GM18868 (cell line): Measurements from ENCODE around the gene LAMA2.

Experiments used
- ATAC-seq: cut with Tn5 transposase; IDR thresholded peaks from one replicate; pipeline ENCODE4 v1.9.1; 2021; ENCODE audit warnings: mild to moderate bottlenecking, moderate library complexity; ENCODE audit not compliant: unreplicated experiment

LAMA2 gene

GRCh38 chr6:129416337-129416990, 533.5 kb downstream of the LAMA2 start:
- ATAC-seq: no peak

- ATAC-seq: no peak
Measured at GRCh38 chr6:129417416-129418086, 534.6 kb downstream of the LAMA2 start.

- ATAC-seq: no peak
Measured at GRCh38 chr6:129419324-129419723, 536.4 kb downstream of the LAMA2 start.

- no peak for ATAC-seq
Measured at GRCh38 chr6:129426343-129426742, 543.4 kb downstream of the LAMA2 start.

GRCh38 chr6:129429956-129430355, 547.0 kb downstream of the LAMA2 start:
- ATAC-seq: no peak

GRCh38 chr6:129432738-129433137, 549.8 kb downstream of the LAMA2 start:
- ATAC-seq: peak; percentile 63

- no peak for ATAC-seq
Measured at GRCh38 chr6:129434091-129434490, 551.2 kb downstream of the LAMA2 start.

- ATAC-seq: no peak
Measured at GRCh38 chr6:129440691-129441090, 557.8 kb downstream of the LAMA2 start.

- ATAC-seq: no peak
Measured at GRCh38 chr6:129444683-129445082, 561.7 kb downstream of the LAMA2 start.

- ATAC-seq: no peak
Measured at GRCh38 chr6:129446272-129447197, 563.6 kb downstream of the LAMA2 start.

GRCh38 chr6:129447198-129447565, 564.2 kb downstream of the LAMA2 start:
- no peak for ATAC-seq

- peak; percentile 99 for ATAC-seq
Measured at GRCh38 chr6:129448965-129449364, 566.0 kb downstream of the LAMA2 start.

- ATAC-seq: no peak
Measured at GRCh38 chr6:129451187-129451586, 568.2 kb downstream of the LAMA2 start.

- ATAC-seq: no peak
Measured at GRCh38 chr6:129453073-129453472, 570.1 kb downstream of the LAMA2 start.

GRCh38 chr6:129454488-129454887, 571.5 kb downstream of the LAMA2 start:
- ATAC-seq: no peak

- no peak for ATAC-seq
Measured at GRCh38 chr6:129455126-129455769, 572.3 kb downstream of the LAMA2 start.

- no peak for ATAC-seq
Measured at GRCh38 chr6:129460221-129460620, 577.3 kb downstream of the LAMA2 start.

GRCh38 chr6:129469070-129469662, 586.2 kb downstream of the LAMA2 start:
- no peak for ATAC-seq

GRCh38 chr6:129472239-129472638, 589.3 kb downstream of the LAMA2 start:
- no peak for ATAC-seq

- no peak for ATAC-seq
Measured at GRCh38 chr6:129473546-129473945, 590.6 kb downstream of the LAMA2 start.
